GM10266 (cell line): ENCODE measurements around the gene CDC42EP1.
"Not testable (repeated sequence)": the region's sequence is repeated elsewhere in the genome, so short reads cannot be mapped to it uniquely, and the experiment has no call there.

Experiments
- DNase-seq: peaks from one replicate; pipeline ENCODE4 v3.0.0; 2012; ENCODE audit errors: extremely low spot score
- TF ChIP-seq, protein P1 (sequence below): IDR thresholded peaks from 2 replicates; pipeline ENCODE4 v1.5.1; 2012; ENCODE audit warnings: mild to moderate bottlenecking, low read depth; ENCODE audit not compliant: control insufficient read depth, insufficient read depth; ENCODE audit errors: missing control alignments

The CDC42EP1 gene

DNA sequence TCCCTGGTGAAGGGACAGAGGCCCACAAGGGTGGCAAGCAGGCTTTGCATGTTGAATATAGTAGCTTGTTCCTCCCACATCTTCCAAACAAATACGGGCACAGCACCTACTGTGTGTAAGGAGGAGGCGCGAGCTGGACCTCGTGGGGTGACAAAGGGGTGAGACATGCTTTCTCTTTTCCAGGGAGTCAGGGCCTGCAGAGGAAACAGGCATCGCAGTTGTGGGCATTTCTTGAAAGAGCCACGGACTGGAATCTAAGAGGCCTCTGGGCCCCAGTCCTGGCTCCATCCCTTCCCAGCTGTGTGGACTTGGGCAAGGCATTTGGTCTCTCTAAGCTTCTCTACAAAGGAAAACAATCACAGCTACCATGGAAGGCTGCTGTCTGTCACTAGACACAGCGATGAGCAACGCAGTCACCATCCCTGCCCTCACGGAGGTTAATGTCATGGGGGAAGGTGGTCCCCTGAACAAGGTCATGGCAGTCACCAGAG, 13.0 kb upstream of the CDC42EP1 start:
- TF ChIP-seq, protein P1, sequence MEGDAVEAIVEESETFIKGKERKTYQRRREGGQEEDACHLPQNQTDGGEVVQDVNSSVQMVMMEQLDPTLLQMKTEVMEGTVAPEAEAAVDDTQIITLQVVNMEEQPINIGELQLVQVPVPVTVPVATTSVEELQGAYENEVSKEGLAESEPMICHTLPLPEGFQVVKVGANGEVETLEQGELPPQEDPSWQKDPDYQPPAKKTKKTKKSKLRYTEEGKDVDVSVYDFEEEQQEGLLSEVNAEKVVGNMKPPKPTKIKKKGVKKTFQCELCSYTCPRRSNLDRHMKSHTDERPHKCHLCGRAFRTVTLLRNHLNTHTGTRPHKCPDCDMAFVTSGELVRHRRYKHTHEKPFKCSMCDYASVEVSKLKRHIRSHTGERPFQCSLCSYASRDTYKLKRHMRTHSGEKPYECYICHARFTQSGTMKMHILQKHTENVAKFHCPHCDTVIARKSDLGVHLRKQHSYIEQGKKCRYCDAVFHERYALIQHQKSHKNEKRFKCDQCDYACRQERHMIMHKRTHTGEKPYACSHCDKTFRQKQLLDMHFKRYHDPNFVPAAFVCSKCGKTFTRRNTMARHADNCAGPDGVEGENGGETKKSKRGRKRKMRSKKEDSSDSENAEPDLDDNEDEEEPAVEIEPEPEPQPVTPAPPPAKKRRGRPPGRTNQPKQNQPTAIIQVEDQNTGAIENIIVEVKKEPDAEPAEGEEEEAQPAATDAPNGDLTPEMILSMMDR, result no peak
- DNase-seq, result no peak

GRCh38 chr22:37549704-37550059, 10.6 kb upstream of the CDC42EP1 start:
- TF ChIP-seq, protein P1, result no peak
- DNase-seq, result no peak

DNA sequence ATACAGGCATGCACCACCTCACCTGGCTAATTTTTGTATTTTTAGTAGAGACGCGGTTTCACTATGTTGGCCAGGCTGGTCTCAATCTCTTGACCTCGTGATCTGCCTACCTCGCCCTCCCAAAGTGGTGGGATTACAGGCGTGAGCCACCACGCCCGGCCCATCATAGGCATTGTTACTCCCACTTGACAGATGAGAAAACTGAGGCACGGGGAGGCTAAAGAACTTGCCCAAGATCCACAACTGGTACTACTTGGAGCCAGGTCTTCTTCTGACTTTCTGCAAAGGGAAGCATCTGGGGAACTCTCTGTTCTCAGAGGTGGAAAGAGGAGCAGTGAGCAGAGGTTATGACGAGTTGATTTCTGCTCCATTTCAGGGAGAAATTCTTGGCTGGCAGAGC, 9.4 kb upstream of the CDC42EP1 start:
- not testable (repeated sequence) for DNase-seq

- no peak for DNase-seq
- TF ChIP-seq, protein P1, result no peak
Observed at GRCh38 chr22:37551981-37552380, 8.3 kb upstream of the CDC42EP1 start.

DNA sequence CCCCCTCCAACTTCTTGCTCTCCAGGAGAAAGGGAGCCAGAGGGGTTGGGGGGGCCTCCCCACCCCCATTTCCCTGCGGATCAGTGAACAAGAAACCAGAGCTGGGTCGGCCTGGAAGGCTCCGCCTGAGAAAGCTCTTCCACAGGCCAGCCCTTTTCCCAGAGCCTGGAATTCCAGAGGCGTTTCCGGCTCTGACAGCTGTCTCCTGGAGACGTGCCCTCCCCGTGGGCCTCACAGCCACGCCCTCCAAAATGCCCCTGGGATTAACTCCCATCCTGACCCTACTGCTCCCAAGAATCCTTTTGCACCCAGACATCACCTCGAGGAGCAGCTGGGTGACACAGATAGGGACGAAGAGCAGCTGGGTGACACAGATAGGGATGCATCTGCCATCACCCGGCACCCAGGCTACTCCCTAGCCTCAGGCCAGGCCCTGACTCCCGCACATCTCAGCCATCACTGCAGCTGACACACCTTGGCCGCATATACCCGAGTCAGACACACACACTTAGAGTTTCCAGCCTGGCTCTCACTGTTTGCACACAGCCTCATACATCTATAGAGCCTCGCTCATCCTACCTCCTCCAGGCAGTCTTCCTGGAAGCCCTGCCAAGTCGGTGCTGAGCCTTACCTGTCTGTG, 7.6 kb upstream of the CDC42EP1 start:
- no peak for DNase-seq

GRCh38 chr22:37553725-37554124, 6.6 kb upstream of the CDC42EP1 start:
- TF ChIP-seq, protein P1, result no peak
- DNase-seq, result no peak

More for the DNA sequence above, 7.6 kb upstream of the CDC42EP1 start:
- TF ChIP-seq, protein P1, result no peak

DNA sequence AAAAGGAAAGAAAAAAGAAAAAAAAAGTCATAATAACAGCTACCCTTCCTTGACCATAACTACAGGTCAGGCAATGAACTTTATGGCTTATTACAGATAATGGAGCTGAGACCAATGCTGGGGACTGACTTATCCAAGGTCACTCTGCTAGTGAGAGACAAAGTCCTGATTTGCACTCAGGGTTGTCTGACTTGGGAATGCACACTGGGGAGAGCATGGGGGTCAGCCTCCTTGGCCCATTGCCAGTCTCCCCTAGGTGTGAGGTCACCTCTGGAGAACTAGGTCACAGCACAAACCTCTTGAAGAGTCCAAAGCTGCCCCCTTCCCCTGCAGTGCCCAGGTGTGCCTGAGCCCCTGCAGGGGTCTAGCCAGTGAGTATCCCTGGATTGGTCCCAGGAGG, 5.3 kb upstream of the CDC42EP1 start:
- DNase-seq, result no peak
- TF ChIP-seq, protein P1, result no peak

- DNase-seq, result no peak
- TF ChIP-seq, protein P1, result no peak
Observed at GRCh38 chr22:37556710-37557109, 3.6 kb upstream of the CDC42EP1 start.
